GM10266 (cell line): ENCODE results near the gene BIRC3.

Experiments
- DNase-seq: peaks from one replicate; pipeline ENCODE4 v3.0.0; 2012; ENCODE audit errors: extremely low spot score
- TF ChIP-seq, protein P1 (sequence below): IDR thresholded peaks from 2 replicates; pipeline ENCODE4 v1.5.1; 2012; ENCODE audit warnings: mild to moderate bottlenecking, low read depth; ENCODE audit not compliant: control insufficient read depth, insufficient read depth; ENCODE audit errors: missing control alignments

The BIRC3 gene

DNA sequence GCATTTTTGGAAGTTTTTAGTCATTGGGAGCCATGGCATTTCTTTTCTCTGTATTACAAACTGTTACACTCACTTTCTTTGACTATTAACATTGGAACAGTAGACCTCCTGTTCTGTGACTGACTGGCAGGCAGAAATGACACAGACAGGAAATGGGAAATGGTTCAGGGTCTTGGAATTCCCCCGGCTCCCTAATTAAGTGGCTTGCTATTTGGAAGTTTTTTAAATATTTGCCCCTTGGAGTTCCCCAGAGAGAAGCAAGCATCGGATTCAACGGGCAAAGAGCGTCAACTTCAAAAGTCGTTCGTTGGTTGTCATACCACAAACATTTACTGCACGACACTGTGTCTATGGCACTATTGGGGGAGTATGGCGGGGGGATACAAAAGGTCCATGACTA is 28.6 kb downstream of the BIRC3 start:
- no peak for DNase-seq
- TF ChIP-seq, protein P1, sequence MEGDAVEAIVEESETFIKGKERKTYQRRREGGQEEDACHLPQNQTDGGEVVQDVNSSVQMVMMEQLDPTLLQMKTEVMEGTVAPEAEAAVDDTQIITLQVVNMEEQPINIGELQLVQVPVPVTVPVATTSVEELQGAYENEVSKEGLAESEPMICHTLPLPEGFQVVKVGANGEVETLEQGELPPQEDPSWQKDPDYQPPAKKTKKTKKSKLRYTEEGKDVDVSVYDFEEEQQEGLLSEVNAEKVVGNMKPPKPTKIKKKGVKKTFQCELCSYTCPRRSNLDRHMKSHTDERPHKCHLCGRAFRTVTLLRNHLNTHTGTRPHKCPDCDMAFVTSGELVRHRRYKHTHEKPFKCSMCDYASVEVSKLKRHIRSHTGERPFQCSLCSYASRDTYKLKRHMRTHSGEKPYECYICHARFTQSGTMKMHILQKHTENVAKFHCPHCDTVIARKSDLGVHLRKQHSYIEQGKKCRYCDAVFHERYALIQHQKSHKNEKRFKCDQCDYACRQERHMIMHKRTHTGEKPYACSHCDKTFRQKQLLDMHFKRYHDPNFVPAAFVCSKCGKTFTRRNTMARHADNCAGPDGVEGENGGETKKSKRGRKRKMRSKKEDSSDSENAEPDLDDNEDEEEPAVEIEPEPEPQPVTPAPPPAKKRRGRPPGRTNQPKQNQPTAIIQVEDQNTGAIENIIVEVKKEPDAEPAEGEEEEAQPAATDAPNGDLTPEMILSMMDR, result no peak

GRCh38 chr11:102346456-102346747 is 29.1 kb downstream of the BIRC3 start:
- TF ChIP-seq, protein P1, result no peak
- DNase-seq, result no peak

DNA sequence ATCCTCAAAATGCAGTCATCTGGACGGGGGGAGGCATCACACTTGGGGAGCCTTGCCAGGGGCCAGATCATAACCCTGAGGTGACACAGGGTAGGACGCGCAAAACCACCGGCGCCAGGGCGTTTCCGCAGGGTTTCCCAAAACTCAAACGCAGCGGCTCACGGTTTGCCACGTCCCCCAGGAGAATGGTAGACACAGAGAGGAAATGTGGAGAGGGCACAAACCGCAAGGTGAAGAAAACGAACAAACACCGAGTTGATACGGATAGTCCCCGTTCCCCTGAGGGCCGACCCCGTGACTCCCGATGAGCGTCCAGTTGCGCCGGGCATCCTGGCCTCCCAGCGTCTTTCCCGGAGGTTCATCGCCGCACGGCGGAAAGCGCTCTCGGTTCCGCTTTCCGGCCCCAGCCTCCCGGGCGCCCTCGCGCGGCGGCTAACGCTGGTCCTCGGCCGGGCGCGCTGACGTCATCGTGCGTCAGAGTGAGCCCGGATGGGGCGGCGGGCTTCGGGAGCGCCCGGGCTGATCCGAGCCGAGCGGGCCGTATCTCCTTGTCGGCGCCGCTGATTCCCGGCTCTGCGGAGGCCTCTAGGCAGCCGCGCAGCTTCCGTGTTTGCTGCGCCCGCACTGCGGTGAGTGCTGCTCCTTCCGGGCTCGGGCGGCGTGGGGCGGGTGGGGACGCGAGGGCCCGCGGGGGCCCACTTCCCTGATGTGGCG is 29.6 kb downstream of the BIRC3 start, which contains the start of gene BIRC2:
BIRC2 (plus strand) TSS at position 467 of the 714 bp plus-strand sequence. CDS start 2,641 bp downstream, outside the sequence.
- TF ChIP-seq, protein P1, result peak; percentile 90
- DNase-seq, result peak; percentile 83

DNA sequence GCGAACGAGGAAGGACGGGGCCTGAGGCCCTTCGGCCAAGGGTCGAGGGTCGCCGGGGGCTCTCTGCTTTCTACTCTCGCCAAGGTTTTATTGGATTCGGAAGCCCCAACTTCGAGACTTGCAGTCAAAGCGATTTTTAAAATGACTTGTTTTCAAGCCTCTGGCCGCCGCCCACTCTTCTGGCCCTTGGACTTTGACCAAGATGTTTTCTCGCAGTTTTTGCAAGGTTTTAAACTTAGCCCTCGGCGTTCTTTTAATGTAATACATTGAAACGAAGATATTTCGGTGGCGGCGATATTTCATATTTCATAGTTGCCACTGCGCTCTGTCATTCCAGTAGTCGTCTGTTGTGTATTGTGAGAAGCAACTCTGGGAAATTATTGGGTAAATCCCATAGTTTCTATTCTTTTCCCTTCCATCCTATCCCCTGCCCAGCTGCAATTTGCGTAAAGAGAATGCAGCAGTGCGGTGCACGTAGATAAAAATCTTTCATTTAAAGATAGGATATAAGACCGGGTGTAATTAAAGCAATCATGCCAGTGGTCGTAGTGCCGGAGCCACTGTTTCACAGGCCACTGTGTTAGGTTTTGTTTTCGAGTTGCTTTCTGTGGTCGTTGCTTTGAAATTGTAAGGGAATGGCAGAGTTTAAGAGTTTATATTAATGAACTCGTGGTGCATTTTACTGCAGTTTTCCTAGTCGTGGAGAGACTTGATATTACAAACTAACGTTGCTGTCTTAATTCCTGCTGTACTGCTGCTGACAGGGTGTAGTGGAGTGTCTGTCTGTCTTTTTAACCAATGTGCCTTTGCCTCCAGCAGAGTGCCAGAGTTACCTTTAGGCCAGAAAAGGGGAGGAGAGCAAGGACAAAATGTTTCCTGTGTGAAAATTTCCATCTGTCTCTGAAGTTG is 30.4 kb downstream of the BIRC3 start:
- TF ChIP-seq, protein P1, result no peak
- no peak for DNase-seq

- TF ChIP-seq, protein P1, result no peak
- DNase-seq, result no peak
Observed at GRCh38 chr11:102357116-102357515, 39.8 kb downstream of the BIRC3 start.

DNA sequence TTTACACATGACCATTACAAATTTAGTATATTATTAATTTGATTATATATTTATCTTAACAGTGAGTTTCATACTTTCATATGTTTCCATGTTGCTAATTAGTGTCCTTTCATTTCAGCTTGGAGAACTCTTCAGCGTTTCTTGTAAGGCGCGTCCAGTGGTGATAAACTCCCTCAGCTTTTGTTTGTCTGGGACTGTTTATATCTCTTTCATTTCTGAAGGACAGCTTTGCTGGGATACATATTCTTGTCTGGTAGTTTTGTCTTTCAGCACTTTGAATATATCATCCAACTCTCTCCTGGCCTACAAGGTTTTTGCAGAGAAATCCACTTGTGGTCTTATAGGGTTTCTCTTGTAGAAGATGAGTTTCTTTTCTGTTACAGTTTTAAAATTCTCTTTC is 42.1 kb downstream of the BIRC3 start:
- no peak for DNase-seq
- TF ChIP-seq, protein P1, result no peak

DNA sequence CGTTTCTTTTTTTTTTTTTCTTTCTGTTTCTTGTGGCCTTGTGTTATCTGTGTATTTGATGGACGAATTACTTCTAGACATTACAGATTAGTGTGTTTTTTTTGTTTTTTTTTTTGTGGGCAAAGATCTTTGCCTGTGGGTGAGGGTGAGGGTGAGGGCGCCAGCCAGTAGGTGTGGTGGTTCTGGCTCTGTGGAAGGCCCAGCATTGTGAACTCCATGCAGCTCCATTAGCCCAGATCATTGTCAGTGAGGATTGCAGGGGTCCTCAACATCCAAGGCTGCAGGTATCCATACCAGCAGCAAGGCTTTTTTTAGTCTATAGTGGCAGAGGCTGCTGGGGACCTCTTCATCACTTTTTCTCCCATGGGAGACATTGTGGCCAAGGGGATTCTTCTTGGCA is 43.4 kb downstream of the BIRC3 start:
- TF ChIP-seq, protein P1, result no peak
- DNase-seq, result no peak
